A673 (cell line): ENCODE results near the gene BAIAP2.

Source experiments
- CTCF ChIP-seq: fragments of 300-800, 200-600 bp; sonication (generic); conservative IDR thresholded peaks from 2 replicates; pipeline ENCODE4 v1.5.1; 2017; ENCODE audit warnings: low read depth, mild to moderate bottlenecking, antibody characterized with exemption, low read length, moderate library complexity, mixed read lengths
- EZH2 ChIP-seq: fragments of 200-600 bp; sonication (generic); IDR thresholded peaks from 2 replicates; pipeline ENCODE4 v1.6.1; 2017; ENCODE audit warnings: borderline replicate concordance, low read depth, mild to moderate bottlenecking, mixed read lengths, antibody characterized with exemption, low read length; ENCODE audit not compliant: poor library complexity, severe bottlenecking

GRCh38 chr17:81065500-81065899 is 30.5 kb downstream of the BAIAP2 start:
- TF ChIP-seq CTCF (no peak), EZH2 (no peak)
